ENCODE measurements around the gene LHFPL6. TPM values are rescaled to one million over a fixed set of nuclear protein-coding genes. Genes with fewer than 3 reads are reported as not detected.
A peak's percentile ranks its signal among the peaks of the same experiment; 100 is the strongest.

LHFPL6 gene
- total and polyA plus RNA-seq, 12 donors, result 41.5 to 65.8 (median 55.4) TPM

- intact Hi-C loops (cut with DNase I), result loop anchor here in 9 of 10 donors (1.0 to 10.0 kb wide), 9 partner anchors 37 to 370 kb away; partner anchors contain the start of gene LHFPL6 (in 6 of the 9)
- DNase-seq, result peak; percentile 60 to 72
- peak; percentile 49 to 74 (median 61) for TF ChIP-seq CTCF (IDR thresholded peaks at IDR 0.05)
Observed at GRCh38 chr13:39415008-39415802, 187.8 kb downstream of the LHFPL6 start.

GRCh38 chr13:39414339-39414738, 188.7 kb downstream of the LHFPL6 start:
- no peaks in the 10 kb centered on the region for H3K9me3 ChIP-seq
- intact Hi-C loops (cut with DNase I), result loop anchor here in 8 of 10 donors (2.0 to 10.0 kb wide), 9 partner anchors 33 to 370 kb away; partner anchors contain the start of gene LHFPL6 (in 4 of the 8)
- H3K4me1 ChIP-seq, result peaks cover 9 to 93% (median 84%) of the 10 kb centered on the region in 9 donors
- ATAC-seq (no peak), DNase-seq (no peak)
- peak overlapping the region; percentile 41 to 87 (median 66) for H3K27ac ChIP-seq
- H3K36me3 ChIP-seq, result no peaks in the 10 kb centered on the region
- no peak overlapping the region for H3K4me3 ChIP-seq
- TF ChIP-seq CTCF (IDR thresholded peaks at IDR 0.05), result no peak
- no peaks in the 10 kb centered on the region for H3K27me3 ChIP-seq

More at GRCh38 chr13:39415008-39415802, 187.8 kb downstream of the LHFPL6 start:
- 22 to 31% methylated on average over 8 of the region's 8 CpGs for WGBS, 2 donors
- peak; percentile 72 to 92 (median 84) for ATAC-seq
- Histone ChIP-seq H3K9me3 (no peaks in the 10 kb centered on the region), H3K36me3 (no peaks in the 10 kb centered on the region), H3K4me3 (peak overlapping the region in 5 of 10 donors; percentile 2 to 32 (median 15)), H3K27ac (peak overlapping the region; percentile 41 to 87 (median 72)), H3K27me3 (no peaks in the 10 kb centered on the region), H3K4me1 (peaks cover 9 to 93% (median 76%) of the 10 kb centered on the region in 9 donors)

GRCh38 chr13:39411511-39411910, 191.5 kb downstream of the LHFPL6 start:
- 75 to 79% methylated on average over 3 of the region's 3 CpGs for WGBS, 2 donors
- no peak for DNase-seq
- intact Hi-C loops (cut with DNase I), result loop anchor here in 5 of 10 donors (5.0 to 10.0 kb wide), 7 partner anchors 36 to 367 kb away; no protein-coding TSS in a partner anchor
- peaks cover 6 to 93% (median 80%) of the 10 kb centered on the region in 9 donors for H3K4me1 ChIP-seq
- H3K9me3 ChIP-seq, result no peaks in the 10 kb centered on the region
- no peaks in the 10 kb centered on the region for H3K27me3 ChIP-seq
- no peaks in the 10 kb centered on the region for H3K36me3 ChIP-seq
- H3K4me3 ChIP-seq, result no peak overlapping the region
- no peak for TF ChIP-seq CTCF (IDR thresholded peaks at IDR 0.05)
- peak overlapping the region in 6 of 10 donors; percentile 1 to 87 (median 28) for H3K27ac ChIP-seq
- ATAC-seq, result no peak

GRCh38 chr13:39410964-39411363, 192.0 kb downstream of the LHFPL6 start:
- Histone ChIP-seq H3K4me1 (peaks cover 2 to 89% (median 75%) of the 10 kb centered on the region in 9 donors), H3K4me3 (no peak overlapping the region), H3K9me3 (no peaks in the 10 kb centered on the region), H3K36me3 (no peaks in the 10 kb centered on the region), H3K27ac (peak overlapping the region in 4 of 10 donors; percentile 1 to 87 (median 40)), H3K27me3 (no peaks in the 10 kb centered on the region)
- DNase-seq (no peak), ATAC-seq (no peak)
- no peak for TF ChIP-seq CTCF (IDR thresholded peaks at IDR 0.05)
- intact Hi-C loops (cut with DNase I), result loop anchor here in 5 of 10 donors (5.0 to 10.0 kb wide), 7 partner anchors 36 to 366 kb away; no protein-coding TSS in a partner anchor
- 79 to 80% methylated on average over 5 of the region's 5 CpGs for WGBS, 2 donors

Measured in heart right ventricle (tissue), 16 donors.